Naive thymus-derived CD4-positive, alpha-beta T cell (primary cell): ENCODE results near the gene DENND1A. TPM values are rescaled to one million over a fixed set of nuclear protein-coding genes. Genes with fewer than 3 reads are reported as not detected.

ENCODE experiments used
- ATAC-seq: fragments of 150-1000 bp; cut with Tn5 transposase; 2 replicates; pipeline ENCODE4 v1.10.0; 2021; ENCODE audit warnings: mild to moderate bottlenecking, moderate library complexity
- CTCF ChIA-PET: fragments of 350-600 bp; sonication (Branson Sonifier 250); formaldehyde crosslinking; loops from one replicate; lab custom pipeline; 2021; ENCODE audit warnings: antibody characterized with exemption; lab: Charles Lee
- POLR2A ChIA-PET: fragments of 350-600 bp; sonication (Branson Sonifier 250); formaldehyde crosslinking; loops from one replicate; lab custom pipeline; 2021; ENCODE audit warnings: antibody characterized with exemption, inconsistent platforms; lab: Charles Lee
- DNase-seq, 9 donors: peaks; one replicate each; pipeline versions ENCODE4 v3.0.0 to v3.0.0-alpha.2; 2020 to 2022; ENCODE audit warnings: mixed read lengths in 1 of 9
- H3K27ac ChIP-seq: one replicate; pipeline ENCODE4 v1.7.0; 2013; ENCODE audit warnings: mild to moderate bottlenecking, low read depth, low read length, moderate library complexity
- H3K27me3 ChIP-seq, 2 donors: one replicate each; pipeline ENCODE4 v1.7.0; 2013; ENCODE audit warnings: low read length in 2 of 2, mild to moderate bottlenecking in 2 of 2, moderate library complexity in 2 of 2; ENCODE audit not compliant: control insufficient read depth in 2 of 2, insufficient read depth in 2 of 2
- H3K36me3 ChIP-seq, 3 experiments: 1 replicate in 2 of 3; 2 replicates in 1 of 3; pipeline ENCODE4 v1.7.0; 2013; ENCODE audit warnings: low read length in 3 of 3, mild to moderate bottlenecking in 3 of 3, moderate library complexity in 1 of 3; ENCODE audit not compliant: insufficient read depth in 3 of 3, control insufficient read depth in 2 of 3
- H3K4me1 ChIP-seq, 2 donors: one replicate each; pipeline ENCODE4 v1.7.0; 2013; ENCODE audit warnings: low read length in 2 of 2, mild to moderate bottlenecking in 2 of 2, moderate library complexity in 1 of 2; ENCODE audit not compliant: control insufficient read depth in 2 of 2, insufficient read depth in 2 of 2
- H3K4me3 ChIP-seq: 2 replicates; pipeline ENCODE4 v1.7.0; 2013; ENCODE audit warnings: mild to moderate bottlenecking, low read length
- H3K9me3 ChIP-seq, 3 experiments: 1 replicate in 2 of 3; 2 replicates in 1 of 3; pipeline ENCODE4 v1.7.0; 2013; ENCODE audit warnings: low read length in 3 of 3; ENCODE audit not compliant: control insufficient read depth in 2 of 3
- H3K27ac Mint-ChIP-seq, 9 donors: one replicate each; pipeline ENCODE4 v1.8.0; 2020 to 2022; ENCODE audit warnings: mixed read lengths in 9 of 9, mild to moderate bottlenecking in 8 of 9, moderate library complexity in 5 of 9, inconsistent platforms in 2 of 9
- H3K27me3 Mint-ChIP-seq, 5 donors: one replicate each; pipeline ENCODE4 v1.8.0; 2021 to 2022; ENCODE audit warnings: mixed read lengths in 5 of 5, mild to moderate bottlenecking in 1 of 5
- H3K36me3 Mint-ChIP-seq, 5 donors: one replicate each; pipeline ENCODE4 v1.8.0; 2020 to 2022; ENCODE audit warnings: mixed read lengths in 5 of 5, mild to moderate bottlenecking in 3 of 5, inconsistent platforms in 1 of 5
- H3K4me1 Mint-ChIP-seq, 7 donors: one replicate each; pipeline ENCODE4 v1.8.0; 2020 to 2022; ENCODE audit warnings: mixed read lengths in 7 of 7, mild to moderate bottlenecking in 3 of 7, inconsistent platforms in 1 of 7
- H3K4me3 Mint-ChIP-seq, 10 donors: one replicate each; pipeline ENCODE4 v1.8.0; 2020 to 2022; ENCODE audit warnings: mild to moderate bottlenecking in 10 of 10, mixed read lengths in 10 of 10, moderate library complexity in 6 of 10, inconsistent platforms in 2 of 10
- H3K9me3 Mint-ChIP-seq, 11 donors: one replicate each; pipeline ENCODE4 v1.8.0; 2020 to 2022; ENCODE audit warnings: mixed read lengths in 11 of 11, mild to moderate bottlenecking in 4 of 11, inconsistent platforms in 1 of 11, moderate library complexity in 1 of 11
- intact Hi-C, 2 donors: fragments of 100-400 bp; cut with micrococcal nuclease; formaldehyde crosslinking; loops; one replicate each; pipeline ENCODE4 v1.15.1; 2023
- polyA plus RNA-seq, 2 donors: library from polyadenylated mRNA; unstranded; fragments of 300-500 nt; fragmentation: Illumina TruSeq; gene quantifications; one replicate each; pipeline ENCODE4 v1.2.3, GENCODE V29; 2021
- total RNA-seq, 6 experiments: library from RNA in 5 of 6; stranded (reverse) in 5 of 6; gene quantifications; 1 replicate in 5 of 6; 2 replicates in 1 of 6; pipeline ENCODE4 v1.2.3 and lab custom pipeline; 2021 to 2026

DENND1A gene
- total and polyA plus RNA-seq, 7 experiments from 2014 or later = 4.6 to 41.1 (median 16.5) TPM

DNA sequence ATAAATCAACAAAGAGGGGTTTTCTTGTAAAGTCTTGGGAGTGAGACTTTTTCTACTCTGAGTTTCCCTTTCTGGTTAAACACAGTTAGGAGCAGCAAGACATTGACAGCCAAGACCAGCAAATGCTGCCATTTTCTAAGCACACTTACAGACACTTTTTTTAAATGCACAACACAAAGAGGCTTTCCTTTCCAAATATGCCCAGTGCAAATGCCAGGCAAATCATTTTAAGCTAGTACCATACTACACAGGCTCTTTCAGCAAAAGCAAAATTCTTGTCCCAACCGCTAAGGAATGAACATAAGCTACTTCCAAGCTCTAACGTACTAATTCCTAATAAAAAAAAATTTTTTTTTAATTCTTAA lies 68.2 kb downstream of the DENND1A start:
- H3K9me3 ChIP-seq = no peaks in the 10 kb centered on the region
- intact Hi-C loops = no loop called here
- H3K27ac ChIP-seq = no peak overlapping the region
- Mint-ChIP-seq H3K4me1 (peaks cover 3 to 15% (median 11%) of the 10 kb centered on the region in 7 donors), H3K36me3 (peaks cover 0 to 24% (median 14%) of the 10 kb centered on the region in 5 donors), H3K9me3 (no peaks in the 10 kb centered on the region), H3K4me3 (no peak overlapping the region), H3K27ac (no peak overlapping the region), H3K27me3 (no peaks in the 10 kb centered on the region)
- POLR2A ChIA-PET = no interaction called here
- ATAC-seq = no peak
- peaks cover 0 to 2% of the 10 kb centered on the region in 2 donors for H3K4me1 ChIP-seq
- no peaks in the 10 kb centered on the region for H3K27me3 ChIP-seq
- CTCF ChIA-PET = no interaction called here
- H3K36me3 ChIP-seq = no peaks in the 10 kb centered on the region
- H3K4me3 ChIP-seq = no peak overlapping the region
- no peak for DNase-seq

DNA sequence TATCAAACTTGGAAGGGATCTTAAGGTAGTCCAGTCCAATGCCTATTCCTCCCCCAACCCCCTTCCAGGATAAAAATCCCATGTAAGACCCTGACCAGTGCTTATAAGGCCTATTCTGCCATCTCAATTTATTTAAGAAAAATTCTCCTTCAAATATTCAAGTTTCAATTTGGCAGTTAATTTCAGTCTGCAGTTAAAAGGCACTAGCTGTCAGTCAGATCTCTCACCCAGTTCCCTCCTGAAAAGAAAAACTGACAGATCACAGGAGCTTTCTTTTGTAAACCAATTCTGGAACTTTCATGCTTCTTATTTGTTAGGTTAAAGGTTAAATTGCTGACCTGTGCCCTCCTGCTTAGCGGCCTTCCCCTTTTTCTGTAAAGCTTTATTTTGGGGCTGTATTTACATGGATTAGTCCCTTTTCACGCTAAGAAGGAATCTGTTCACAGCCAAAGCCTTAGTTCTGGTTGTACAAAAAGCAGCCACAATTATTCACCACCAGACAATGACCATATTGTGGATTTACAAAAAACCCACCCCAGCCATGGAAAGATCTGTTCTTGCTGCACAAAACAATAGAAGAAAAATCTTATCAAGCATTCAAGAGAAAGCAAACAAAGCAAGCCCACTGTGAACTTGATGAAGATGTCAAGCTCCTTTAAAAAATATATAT lies 68.7 kb downstream of the DENND1A start:
- ATAC-seq (no peak), DNase-seq (no peak)
- Mint-ChIP-seq H3K4me1 (peaks cover 0 to 10% (median 9%) of the 10 kb centered on the region in 7 donors), H3K9me3 (peaks cover 0 to 2% (median 0%) of the 10 kb centered on the region in 11 donors), H3K27ac (no peak overlapping the region), H3K27me3 (no peaks in the 10 kb centered on the region), H3K36me3 (peaks cover 0 to 29% (median 19%) of the 10 kb centered on the region in 5 donors), H3K4me3 (no peak overlapping the region)
- Histone ChIP-seq H3K36me3 (no peaks in the 10 kb centered on the region), H3K9me3 (no peaks in the 10 kb centered on the region), H3K27ac (no peak overlapping the region), H3K4me1 (no peaks in the 10 kb centered on the region), H3K4me3 (no peak overlapping the region), H3K27me3 (no peaks in the 10 kb centered on the region)
- ChIA-PET CTCF (no interaction called here), POLR2A (no interaction called here)
- intact Hi-C loops = no loop called here

DNA sequence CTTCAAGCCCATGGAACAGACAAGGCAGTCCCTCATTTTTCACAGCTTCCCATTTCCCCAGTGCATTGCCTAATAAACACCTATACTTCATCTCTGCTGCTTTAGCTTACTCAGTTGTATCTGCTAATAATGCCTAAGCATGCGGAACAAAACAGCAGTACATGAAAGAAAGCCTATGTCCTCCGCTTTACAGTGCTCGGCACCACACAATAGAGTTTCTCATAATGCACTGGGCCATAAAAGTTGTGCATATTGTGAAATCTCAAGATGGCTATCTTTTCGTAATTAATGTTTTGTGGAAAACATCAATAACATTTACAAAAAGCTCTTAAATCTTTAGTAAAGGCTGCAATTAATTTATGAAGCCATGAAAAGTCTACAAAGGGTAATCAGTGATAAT lies 69.3 kb downstream of the DENND1A start:
- Histone ChIP-seq H3K27ac (no peak overlapping the region), H3K9me3 (no peaks in the 10 kb centered on the region), H3K4me3 (no peak overlapping the region), H3K36me3 (no peaks in the 10 kb centered on the region), H3K4me1 (no peaks in the 10 kb centered on the region), H3K27me3 (no peaks in the 10 kb centered on the region)
- no peak for DNase-seq
- H3K9me3 Mint-ChIP-seq = peaks cover 0 to 4% (median 0%) of the 10 kb centered on the region in 11 donors
- ChIA-PET POLR2A (no interaction called here), CTCF (no interaction called here)
- intact Hi-C loops = no loop called here
- no peak overlapping the region for H3K27ac Mint-ChIP-seq
- no peaks in the 10 kb centered on the region for H3K27me3 Mint-ChIP-seq
- no peak overlapping the region for H3K4me3 Mint-ChIP-seq
- peaks cover 0 to 32% (median 23%) of the 10 kb centered on the region in 5 donors for H3K36me3 Mint-ChIP-seq
- peaks cover 0 to 10% (median 4%) of the 10 kb centered on the region in 7 donors for H3K4me1 Mint-ChIP-seq
- no peak for ATAC-seq

DNA sequence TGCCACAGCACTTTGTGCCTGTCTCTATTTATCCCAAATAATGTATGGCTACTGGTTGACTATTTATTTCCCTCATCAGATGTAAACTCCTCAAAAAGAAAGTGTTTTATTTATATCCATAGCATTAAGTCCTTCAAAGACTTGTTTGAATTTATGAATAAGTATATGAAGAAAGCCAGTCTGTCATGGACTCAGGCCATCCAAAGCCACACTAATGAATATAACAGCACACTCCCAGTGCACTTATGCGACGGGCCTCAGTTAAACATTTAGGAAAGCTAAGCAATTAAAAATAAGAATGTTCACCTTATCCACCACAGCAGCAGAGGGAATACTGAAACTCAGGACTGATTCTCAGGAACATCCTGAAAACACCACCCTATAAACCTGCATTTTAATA lies 77.5 kb downstream of the DENND1A start:
- intact Hi-C loops = no loop called here
- H3K27ac Mint-ChIP-seq = peak overlapping the region in 1 of 9 donors; percentile 11
- H3K4me3 Mint-ChIP-seq = no peak overlapping the region
- Histone ChIP-seq H3K36me3 (no peaks in the 10 kb centered on the region), H3K27ac (no peak overlapping the region), H3K4me1 (peaks cover 0 to 7% of the 10 kb centered on the region in 2 donors), H3K9me3 (peaks cover 0 to 2% (median 0%) of the 10 kb centered on the region in 3 experiments), H3K27me3 (no peaks in the 10 kb centered on the region), H3K4me3 (no peak overlapping the region)
- ATAC-seq (no peak), DNase-seq (no peak)
- peaks cover 5 to 24% (median 9%) of the 10 kb centered on the region in 11 donors for H3K9me3 Mint-ChIP-seq
- ChIA-PET POLR2A (no interaction called here), CTCF (no interaction called here)
- H3K4me1 Mint-ChIP-seq = peaks cover 3 to 25% (median 21%) of the 10 kb centered on the region in 7 donors
- H3K27me3 Mint-ChIP-seq = no peaks in the 10 kb centered on the region
- H3K36me3 Mint-ChIP-seq = peaks cover 10 to 73% (median 54%) of the 10 kb centered on the region in 5 donors

DNA sequence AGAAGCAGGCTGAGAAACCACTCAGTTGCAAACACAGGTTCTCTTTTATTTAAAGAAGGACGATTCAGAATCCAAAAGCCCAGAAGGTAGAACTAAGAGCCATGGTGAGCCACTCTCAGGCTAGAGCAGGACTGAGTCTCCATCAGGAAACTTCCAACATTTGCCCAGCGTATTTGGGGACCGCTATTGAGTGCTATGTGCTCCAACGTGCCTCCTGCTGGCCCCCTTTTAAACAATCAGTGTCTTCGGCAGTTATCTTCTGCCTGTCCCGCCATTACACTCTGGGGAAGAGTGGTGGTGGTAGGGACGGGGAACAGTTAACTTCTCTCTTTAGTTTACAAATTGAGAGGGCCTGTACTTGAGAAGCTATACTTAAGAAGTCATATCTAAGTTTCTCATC lies 78.1 kb downstream of the DENND1A start:
- no peak for DNase-seq
- Mint-ChIP-seq H3K36me3 (peaks cover 14 to 73% (median 54%) of the 10 kb centered on the region in 5 donors), H3K4me1 (peaks cover 3 to 25% (median 21%) of the 10 kb centered on the region in 7 donors), H3K4me3 (no peak overlapping the region), H3K27ac (no peak overlapping the region), H3K9me3 (peaks cover 5 to 29% (median 14%) of the 10 kb centered on the region in 11 donors), H3K27me3 (no peaks in the 10 kb centered on the region)
- CTCF ChIA-PET = no interaction called here
- no peak for ATAC-seq
- peaks cover 0 to 7% of the 10 kb centered on the region in 2 donors for H3K4me1 ChIP-seq
- peaks cover 0 to 7% (median 0%) of the 10 kb centered on the region in 3 experiments for H3K9me3 ChIP-seq
- no peaks in the 10 kb centered on the region for H3K36me3 ChIP-seq
- H3K27ac ChIP-seq = no peak overlapping the region
- intact Hi-C loops = no loop called here
- no peaks in the 10 kb centered on the region for H3K27me3 ChIP-seq
- POLR2A ChIA-PET = no interaction called here
- H3K4me3 ChIP-seq = no peak overlapping the region

- Mint-ChIP-seq H3K27ac (peak overlapping the region in 3 of 9 donors; percentile 22 to 68 (median 37)), H3K9me3 (peaks cover 6 to 62% (median 24%) of the 10 kb centered on the region in 11 donors)
- CTCF ChIA-PET = no interaction called here
Measured at GRCh38 chr9:123848447-123849085, 81.4 kb downstream of the DENND1A start.

More at GRCh38 chr9:123848447-123849085, 81.4 kb downstream of the DENND1A start:
- Mint-ChIP-seq H3K4me1 (peaks cover 0 to 21% (median 19%) of the 10 kb centered on the region in 7 donors), H3K27me3 (no peaks in the 10 kb centered on the region), H3K36me3 (peaks cover 12 to 69% (median 51%) of the 10 kb centered on the region in 5 donors), H3K4me3 (peak overlapping the region in 1 of 10 donors; percentile 2)
- peaks cover 0 to 7% (median under 1%) of the 10 kb centered on the region in 3 experiments for H3K9me3 ChIP-seq
- POLR2A ChIA-PET = interaction anchor here (1.0 kb wide), 1 partner anchor 46 kb away, joined by 5 read pairs; no protein-coding TSS in a partner anchor
- no peak overlapping the region for H3K27ac ChIP-seq
- no peaks in the 10 kb centered on the region for H3K27me3 ChIP-seq
- ATAC-seq (no peak), DNase-seq (no peak)
- H3K36me3 ChIP-seq = peaks cover 0 to 7% (median 0%) of the 10 kb centered on the region in 3 experiments
- H3K4me1 ChIP-seq = peaks cover 0 to 7% of the 10 kb centered on the region in 2 donors
- intact Hi-C loops = no loop called here
- H3K4me3 ChIP-seq = no peak overlapping the region
